Stimulated activated CD4-positive, alpha-beta T cell treated with anti-CD3 and anti-CD28 coated beads, Interleukin-1b, Interleukin-23, amount 100 ng/mL, for 48 hours (primary cell): Measurements from ENCODE around the gene CALHM4.

ENCODE experiments used
- DNase-seq: peaks from one replicate; pipeline ENCODE4 v3.0.0-alpha.2; 2020

CALHM4 gene

DNA sequence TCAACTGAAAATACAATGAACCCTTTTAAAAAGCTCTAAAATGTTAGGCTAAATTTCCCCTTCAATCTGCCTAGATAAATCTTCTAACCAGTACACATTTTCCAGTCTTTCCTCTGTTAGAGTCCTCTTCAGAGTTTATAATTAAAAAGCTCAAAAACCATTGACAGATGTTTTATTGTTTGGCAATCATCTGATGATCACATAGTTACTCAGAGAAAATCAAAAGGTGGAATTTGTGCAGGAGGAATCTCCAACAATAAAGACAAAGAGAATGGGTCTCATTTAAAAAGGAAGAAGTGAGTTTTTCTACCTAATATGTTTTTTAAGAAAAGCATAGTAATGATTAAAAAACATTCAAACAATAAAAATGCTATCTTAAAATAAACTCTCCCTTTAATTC, 11.1 kb upstream of the CALHM4 start:
- DNase-seq, result no peak

DNA sequence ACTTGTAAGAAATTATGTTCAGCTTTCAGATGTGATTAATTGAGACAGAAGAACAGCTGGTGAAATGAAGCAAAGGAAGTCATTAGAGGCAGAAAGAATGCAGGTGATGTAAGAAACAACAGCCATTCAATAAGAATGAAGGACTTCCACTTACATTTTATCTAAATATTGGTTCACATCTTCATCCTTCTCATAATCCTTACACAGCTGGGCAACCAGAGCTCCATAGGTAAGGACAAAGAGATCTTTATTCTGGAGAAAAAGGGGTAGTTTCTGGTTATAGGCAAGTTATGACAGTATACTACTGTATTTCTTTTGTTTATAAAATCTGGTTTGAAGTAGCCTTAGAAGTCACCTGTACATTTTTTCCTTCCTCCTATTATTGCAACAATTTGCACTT, 10.4 kb upstream of the CALHM4 start:
- DNase-seq, result no peak

- no peak for DNase-seq
These were observed 7.9 kb upstream of the CALHM4 start, which contains the start of gene TRAPPC3L for GRCh38 chr6:116545651-116546050. TRAPPC3L (minus strand) TSS chr6:116545684; CDS start chr6:116545514, 170 bp downstream.

DNA sequence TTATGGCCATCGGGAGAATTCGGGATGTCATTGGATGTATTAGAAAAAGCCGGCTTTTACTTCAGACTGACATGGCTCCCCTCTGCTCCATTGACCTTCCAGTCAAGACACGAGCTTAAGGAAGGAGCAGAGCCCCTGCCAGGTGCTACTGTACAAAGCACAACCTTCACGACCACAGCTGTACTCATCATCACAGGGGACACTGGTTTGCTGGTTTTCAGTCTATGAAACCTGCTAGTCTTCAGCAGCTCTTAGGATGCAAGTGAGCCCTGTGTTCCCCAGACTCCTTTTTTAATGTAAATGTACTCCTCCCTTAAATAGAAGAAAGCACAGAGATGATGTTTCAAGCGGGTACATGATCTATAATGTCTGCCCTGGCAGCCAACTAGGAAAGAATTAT, 6.2 kb upstream of the CALHM4 start:
- no peak for DNase-seq

- no peak for DNase-seq
These were observed 2.8 kb upstream of the CALHM4 start for GRCh38 chr6:116550796-116551195.

GRCh38 chr6:116556065-116556464, 2.5 kb downstream of the CALHM4 start:
- DNase-seq, result no peak

DNA sequence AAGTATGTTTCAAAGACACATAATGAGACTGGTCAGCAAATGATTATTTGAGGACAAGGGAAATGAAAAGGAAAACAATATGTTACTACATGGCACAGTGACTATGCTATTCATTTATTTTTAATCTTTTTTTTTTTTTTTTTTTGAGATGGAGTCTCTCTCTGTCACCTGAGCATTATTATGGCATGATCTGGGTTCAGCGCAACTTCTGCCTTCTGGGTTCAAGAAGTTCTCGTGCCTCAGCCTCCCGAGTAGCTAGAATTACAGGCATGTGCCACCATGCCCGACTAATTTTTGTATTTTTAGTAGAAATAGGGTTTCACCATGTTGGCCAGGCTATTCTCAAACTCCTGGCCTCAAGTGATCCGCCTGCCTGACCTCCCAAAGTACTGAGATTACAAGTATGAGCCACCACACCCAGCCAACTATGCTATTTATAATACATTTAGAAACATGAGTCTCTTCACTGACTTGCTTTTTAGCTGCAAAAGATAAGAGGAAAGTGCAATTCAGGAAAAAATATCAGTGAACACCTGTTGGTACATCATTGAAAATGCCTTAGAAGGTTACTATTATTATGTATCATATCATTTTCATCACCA, 3.4 kb downstream of the CALHM4 start:
- DNase-seq, result no peak

GRCh38 chr6:116557893-116558292, 4.3 kb downstream of the CALHM4 start:
- DNase-seq, result no peak

- DNase-seq, result no peak
These were observed 6.6 kb downstream of the CALHM4 start for GRCh38 chr6:116560130-116560529.

DNA sequence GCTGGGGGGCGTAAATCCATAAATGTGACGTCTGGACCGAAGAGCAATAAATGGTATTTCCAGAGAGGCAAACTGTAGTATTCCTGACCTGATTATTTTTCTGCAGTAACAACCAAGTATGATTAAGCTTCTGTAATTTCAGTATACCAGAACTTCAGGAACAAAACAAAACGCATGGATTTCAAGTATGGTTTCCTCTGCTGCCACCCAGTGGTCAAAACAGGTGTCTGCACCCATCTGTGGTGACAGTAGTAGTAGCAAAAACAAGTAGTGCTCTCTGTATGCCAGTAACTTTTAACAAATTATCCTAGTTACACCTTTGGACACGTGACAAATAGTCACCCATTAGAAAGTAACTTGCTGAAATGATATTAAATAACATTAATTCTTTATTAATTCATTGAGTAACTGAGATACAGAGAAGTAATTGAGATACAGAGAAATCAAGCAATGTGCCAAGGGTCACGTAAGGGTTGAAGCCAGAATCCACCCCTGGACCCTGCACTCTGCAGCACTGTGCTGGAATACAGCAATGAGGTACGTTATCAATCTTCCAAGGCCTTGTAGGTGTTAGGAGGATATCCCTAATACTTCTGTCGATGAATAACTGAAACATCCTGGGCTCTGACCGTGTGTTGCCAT, 7.9 kb downstream of the CALHM4 start:
- DNase-seq, result peak; percentile 57

DNA sequence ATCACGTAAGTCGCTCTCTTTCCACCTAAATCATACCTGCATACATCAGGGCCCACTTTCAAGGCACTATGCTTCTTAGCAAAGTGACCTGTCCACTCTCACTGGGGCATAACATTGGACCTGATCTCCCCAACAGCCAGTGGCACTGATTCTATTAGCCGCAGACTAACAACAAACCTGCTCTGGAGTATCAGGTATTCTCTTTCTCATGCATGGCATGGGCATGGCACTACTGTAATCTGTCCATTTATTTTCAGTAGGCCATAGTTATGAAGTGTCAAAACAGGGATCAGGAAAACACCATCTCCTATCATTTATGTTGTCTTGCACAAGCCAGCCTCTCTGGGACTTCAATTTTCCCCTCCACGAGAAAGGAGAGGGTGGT, 8.5 kb downstream of the CALHM4 start:
- no peak for DNase-seq

GRCh38 chr6:116562614-116563013, 9.1 kb downstream of the CALHM4 start:
- no peak for DNase-seq

DNA sequence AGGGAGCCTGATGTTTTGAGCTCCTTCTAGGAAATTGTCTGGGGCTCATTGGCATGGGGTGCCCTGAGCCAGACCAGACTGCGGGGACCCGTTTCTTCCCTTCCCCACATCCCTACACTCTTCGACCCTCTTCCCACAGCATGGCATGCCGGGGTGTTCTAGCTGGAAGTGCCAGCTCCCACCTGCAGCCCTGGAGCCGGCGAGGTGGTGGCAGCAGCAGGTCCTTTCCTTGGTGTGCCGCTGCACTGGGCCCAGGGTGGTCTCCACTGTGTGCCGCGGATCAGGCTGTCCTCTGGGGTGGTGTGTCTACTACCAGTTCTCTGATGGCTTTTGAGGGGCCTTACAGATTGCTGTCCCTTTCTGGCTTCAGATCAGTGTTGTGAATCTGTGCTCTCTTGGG, 10.3 kb downstream of the CALHM4 start:
- no peak for DNase-seq

- DNase-seq, result no peak
These were observed 10.8 kb downstream of the CALHM4 start for GRCh38 chr6:116564311-116564710.

GRCh38 chr6:116564921-116565872, 11.6 kb downstream of the CALHM4 start:
- peak; percentile 17 for DNase-seq

DNA sequence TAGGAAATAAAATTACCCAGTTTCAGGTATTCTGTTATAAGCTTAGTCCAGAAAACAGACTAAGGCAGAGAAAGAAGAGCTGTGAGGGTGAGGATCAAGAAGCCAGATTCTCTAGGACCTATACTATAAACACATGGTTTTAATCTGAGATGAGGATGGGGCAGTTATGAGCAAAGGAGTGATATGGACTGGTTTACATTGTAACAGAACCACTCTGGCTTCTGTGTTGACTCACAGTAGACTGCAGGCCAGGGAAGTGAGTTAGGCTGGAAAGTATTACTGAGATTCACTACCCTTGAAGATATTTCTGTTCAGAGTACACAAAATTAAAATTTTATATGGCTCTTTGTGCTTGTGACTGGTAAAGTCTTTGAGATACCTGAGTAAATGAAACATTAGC, 14.6 kb downstream of the CALHM4 start:
- no peak for DNase-seq

GRCh38 chr6:116568821-116569755, 15.5 kb downstream of the CALHM4 start:
- DNase-seq, result no peak

- DNase-seq, result peak; percentile 99
These were observed 17.5 kb downstream of the CALHM4 start, which contains the start of gene RWDD1 for GRCh38 chr6:116570856-116571682. RWDD1 (plus strand) TSS chr6:116571504; CDS start chr6:116571583, 79 bp downstream.

GRCh38 chr6:116571683-116572000, 18.1 kb downstream of the CALHM4 start:
- DNase-seq, result no peak

GRCh38 chr6:116572162-116572561, 18.6 kb downstream of the CALHM4 start:
- no peak for DNase-seq

- DNase-seq, result no peak
These were observed 21.7 kb downstream of the CALHM4 start for GRCh38 chr6:116575227-116575626.

DNA sequence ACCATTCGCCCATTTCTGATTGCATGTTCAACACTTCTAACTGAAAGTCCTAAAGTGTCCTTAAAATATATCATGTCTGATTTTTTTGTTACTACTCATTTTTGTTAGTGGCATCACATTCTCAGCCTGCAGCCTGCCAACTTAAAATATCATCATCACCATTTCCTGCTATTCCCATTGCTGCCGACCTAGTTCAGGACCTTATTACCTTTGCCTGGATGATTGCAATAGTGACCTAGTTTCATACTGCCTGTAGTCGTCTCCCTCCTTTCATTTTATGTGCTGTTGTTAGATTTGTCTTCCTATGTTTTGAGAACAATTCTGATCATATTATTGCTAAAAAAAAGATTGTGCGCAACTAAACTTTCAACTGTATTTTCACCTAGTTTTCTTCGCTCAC, 23.9 kb downstream of the CALHM4 start:
- DNase-seq, result no peak
